HG03575 (cell line): ENCODE measurements around the gene S100A9.
"Not testable (repeated sequence)": the region's sequence is repeated elsewhere in the genome, so short reads cannot be mapped to it uniquely, and the experiment has no call there.

Source experiments
- ATAC-seq: cut with Tn5 transposase; IDR thresholded peaks from one replicate; pipeline ENCODE4 v1.9.1; 2021; ENCODE audit not compliant: unreplicated experiment, insufficient number of reproducible peaks, low FRiP score; ENCODE audit errors: extremely low read depth

Gene S100A9

DNA sequence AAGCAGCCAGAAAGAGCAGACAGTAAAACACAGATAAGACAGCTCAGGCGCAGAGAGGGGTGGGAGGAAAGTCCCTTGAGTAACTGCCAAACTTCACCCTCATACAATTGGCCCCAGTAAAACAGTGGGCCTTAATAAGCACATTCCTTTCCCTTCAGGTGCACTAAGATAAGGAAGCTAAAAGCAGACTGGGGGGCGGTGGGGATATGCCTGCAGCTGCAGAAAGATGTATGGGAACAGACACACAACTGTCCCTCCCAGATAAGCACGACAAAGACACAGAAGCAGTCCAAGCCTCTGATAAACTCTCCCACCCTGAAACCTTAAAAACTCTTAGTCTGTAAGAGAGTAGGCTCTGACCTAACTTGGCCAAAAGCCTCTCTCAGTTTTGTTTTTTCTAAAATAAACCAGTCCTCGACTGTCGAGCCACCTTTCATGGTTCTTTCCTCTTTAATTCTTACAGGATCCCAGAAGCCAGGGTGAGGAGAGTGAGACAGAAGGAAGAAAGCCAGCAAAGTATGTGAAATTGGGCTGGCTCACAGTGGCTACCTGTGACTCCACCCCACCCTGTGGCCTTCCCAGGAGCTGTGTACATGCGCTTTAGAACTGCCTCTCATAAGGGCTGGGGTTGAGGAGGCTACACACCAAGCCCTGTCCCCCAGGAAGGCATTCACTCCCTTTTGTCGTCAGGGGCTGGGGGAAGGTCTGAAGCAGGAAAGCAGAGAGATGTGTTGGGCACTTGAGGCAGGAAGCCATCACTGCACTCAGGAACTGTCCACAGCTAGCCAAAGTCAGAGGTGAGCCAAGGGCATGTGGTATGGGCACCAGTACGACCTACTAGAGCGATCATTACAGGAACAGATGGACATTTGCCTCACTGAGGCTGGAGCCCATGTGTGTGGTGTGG is 13.6 kb upstream of the S100A9 start:
- ATAC-seq = no peak

GRCh38 chr1:153344718-153345025 is 13.0 kb upstream of the S100A9 start:
- no peak for ATAC-seq

DNA sequence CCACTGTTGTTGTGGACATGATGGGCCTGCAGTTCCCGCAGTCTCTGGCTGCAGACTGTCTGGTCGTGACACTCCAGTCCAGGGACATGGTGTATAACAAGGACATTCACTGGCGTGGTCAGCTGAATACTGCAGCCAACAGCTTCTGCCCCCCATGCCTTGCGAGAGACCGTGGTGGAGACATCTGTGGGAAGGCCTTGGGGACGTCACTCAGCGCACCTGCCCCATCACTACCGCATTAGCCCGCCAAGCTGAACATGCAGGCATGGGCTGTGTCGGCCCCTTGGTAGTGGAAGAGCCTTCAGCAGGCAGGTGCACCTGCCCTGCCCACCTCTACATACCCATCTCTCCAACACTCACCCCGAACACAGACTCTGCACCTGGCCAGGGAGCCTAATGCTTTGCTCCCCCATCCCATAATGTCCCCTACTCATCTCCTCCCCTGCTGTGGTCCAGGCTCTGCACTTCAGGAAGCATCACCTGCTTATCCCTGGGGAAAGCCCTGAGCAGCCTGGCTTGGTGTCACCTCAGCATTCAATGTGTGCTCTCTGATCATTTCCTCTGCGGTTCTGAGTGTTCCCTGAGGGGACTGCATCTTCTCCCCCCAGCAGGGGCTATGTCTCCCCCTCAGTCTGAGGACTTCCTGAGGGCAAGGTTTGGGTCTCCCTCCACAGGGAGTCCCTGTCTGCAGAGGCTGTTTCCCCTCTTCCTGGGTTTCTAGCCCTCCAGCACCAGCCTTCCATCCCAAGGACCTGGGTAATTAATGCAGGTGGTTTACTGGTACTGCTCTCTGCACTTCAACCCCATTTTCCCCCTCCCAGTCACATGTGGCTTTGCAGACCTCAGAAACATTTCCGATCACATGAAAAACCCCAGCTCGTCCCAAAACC is 12.2 kb upstream of the S100A9 start:
- no peak for ATAC-seq

- no peak for ATAC-seq
Measured at GRCh38 chr1:153346077-153346723, 11.5 kb upstream of the S100A9 start.

- not testable (repeated sequence) for ATAC-seq
Measured at GRCh38 chr1:153347049-153347448, 10.6 kb upstream of the S100A9 start.

GRCh38 chr1:153347856-153348255 is 9.8 kb upstream of the S100A9 start:
- no peak for ATAC-seq

- ATAC-seq = no peak
Measured at GRCh38 chr1:153348511-153349362, 8.9 kb upstream of the S100A9 start, which contains the start of gene PGLYRP4. TSS of gene PGLYRP4 (minus strand) at chr1:153348841. CDS start at chr1:153347932, 909 bp downstream.

DNA sequence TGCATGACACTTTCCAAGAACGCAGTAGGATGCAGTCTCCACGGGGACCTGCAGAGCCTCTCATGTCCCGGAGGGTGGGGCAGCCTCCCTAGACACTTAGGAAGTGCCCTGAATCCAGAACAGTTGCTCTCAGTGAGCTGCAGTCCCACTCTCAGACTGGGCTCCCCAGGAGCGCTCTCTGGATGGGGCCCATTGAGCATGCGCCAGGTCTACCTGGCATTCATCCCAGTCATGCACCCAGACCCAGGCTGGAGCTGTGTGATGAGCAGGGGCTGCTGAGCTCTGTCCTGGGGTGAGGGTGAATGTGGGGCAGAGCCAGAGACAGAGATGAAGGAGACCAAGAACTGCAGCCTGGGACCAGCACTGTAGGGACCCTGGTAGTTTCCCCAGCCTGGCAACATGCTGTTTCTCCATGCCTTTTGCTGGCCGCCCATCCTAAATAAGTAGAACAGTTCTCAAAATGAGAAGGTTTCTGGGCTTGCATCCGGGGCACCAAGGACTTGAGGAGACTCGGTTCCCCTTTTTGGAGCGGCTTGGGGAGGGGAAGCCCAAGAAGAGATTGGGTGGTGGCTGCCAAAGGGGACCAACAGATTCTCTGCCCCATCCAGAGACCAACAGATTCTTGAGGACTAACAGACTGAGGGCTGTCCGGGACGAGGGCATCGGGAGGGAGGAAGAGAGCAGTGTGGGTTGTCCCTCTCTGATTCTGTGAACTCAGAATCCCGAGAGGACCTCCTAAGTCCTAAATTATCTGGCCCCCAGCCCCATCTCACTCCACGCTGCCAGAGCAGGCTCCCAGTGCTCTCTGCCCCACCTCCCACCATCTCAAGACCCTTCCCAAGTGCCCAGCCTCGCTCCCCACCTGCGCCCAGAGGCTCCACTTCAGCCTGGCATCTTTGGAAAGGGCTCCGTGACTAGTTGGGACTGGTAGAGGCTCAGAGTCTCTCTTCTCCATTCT is 8.0 kb upstream of the S100A9 start:
- ATAC-seq = no peak

- no peak for ATAC-seq
Measured at GRCh38 chr1:153350321-153350957, 7.2 kb upstream of the S100A9 start.

DNA sequence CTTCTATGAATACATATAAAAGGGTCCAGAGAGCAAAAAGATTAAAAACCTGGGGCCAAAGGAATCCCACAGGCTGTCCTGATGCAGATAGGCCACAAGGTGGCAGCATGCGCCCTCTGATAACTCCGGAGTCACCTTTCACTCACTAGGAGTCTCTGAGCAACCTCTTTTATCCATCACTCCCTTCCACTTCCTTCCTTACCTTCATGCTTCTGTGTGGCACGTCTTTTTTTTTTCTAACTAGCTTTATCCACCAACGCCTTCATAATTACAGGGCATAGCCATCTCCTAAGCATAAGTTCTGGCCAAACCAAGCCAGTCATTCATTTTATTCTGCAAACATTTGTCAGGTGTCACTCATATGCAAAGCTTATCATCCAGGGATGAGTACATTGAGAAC is 5.1 kb upstream of the S100A9 start:
- no peak for ATAC-seq

DNA sequence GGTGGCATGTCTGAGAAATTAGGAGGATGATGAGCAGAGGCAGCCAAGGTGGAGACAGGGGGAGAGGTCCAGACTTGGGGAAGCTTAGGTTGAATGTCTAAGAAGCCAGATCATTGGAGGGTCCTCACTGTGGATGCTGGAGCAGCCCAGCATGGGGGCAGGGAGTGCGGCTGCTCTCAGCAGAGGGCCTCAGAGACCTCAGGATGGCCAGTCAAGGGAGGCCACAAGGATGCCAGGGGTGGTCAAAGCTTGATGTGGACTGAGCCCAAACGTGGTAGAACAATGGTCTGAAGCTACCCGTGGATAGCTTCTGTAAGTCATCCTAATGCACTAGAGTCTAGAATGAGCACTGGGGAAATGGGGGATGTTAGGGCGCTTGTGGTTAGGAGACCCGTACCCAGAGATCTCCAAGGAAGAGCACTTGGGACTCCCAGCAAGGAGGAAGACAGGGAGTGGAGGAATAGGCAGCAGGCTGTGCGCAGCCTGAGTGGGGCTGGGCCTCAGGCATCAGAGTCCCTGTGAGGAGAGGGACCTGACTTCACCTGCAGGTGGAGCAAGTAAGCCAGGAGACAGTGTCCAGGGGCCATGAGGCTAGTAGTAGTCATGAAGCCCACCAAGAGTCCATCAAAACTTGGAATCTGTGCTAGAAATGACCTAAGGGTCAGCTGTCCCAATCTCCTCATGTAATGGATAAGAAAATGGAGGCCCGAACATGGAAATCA is 4.3 kb upstream of the S100A9 start:
- no peak for ATAC-seq

DNA sequence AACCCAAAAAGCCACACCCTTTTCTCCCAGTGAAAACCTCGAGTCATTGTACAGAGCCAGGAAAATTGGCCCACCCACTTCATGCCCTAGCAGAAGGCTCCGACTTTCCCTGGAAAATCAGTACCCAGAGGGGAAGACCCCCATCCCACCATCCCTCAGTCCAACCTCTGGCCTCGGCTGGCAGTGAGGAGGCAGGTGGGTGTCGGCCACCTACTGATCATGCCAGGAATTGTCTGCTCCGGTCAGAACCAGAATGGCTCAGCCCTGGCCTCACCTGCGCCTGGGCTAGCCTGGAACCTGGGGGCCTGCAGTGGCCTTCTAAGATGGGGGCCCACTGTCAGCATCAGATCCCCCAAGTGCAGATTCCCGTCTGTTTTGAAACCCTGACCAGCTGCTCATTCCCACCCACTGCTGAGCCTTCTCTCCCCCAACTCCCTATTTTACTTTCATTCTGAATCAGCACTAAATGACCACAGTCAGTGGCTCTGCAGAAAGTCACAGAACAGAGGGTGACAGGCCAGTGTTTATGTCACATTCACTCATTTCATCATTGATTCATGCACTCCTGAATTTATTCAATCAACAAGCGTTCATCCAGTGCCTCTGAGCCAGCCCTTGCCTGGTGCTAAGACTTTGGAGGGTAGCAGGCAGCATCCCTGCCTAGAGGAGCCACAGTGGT is 3.0 kb upstream of the S100A9 start:
- ATAC-seq = no peak

GRCh38 chr1:153355445-153356071 is 2.1 kb upstream of the S100A9 start:
- ATAC-seq = no peak

DNA sequence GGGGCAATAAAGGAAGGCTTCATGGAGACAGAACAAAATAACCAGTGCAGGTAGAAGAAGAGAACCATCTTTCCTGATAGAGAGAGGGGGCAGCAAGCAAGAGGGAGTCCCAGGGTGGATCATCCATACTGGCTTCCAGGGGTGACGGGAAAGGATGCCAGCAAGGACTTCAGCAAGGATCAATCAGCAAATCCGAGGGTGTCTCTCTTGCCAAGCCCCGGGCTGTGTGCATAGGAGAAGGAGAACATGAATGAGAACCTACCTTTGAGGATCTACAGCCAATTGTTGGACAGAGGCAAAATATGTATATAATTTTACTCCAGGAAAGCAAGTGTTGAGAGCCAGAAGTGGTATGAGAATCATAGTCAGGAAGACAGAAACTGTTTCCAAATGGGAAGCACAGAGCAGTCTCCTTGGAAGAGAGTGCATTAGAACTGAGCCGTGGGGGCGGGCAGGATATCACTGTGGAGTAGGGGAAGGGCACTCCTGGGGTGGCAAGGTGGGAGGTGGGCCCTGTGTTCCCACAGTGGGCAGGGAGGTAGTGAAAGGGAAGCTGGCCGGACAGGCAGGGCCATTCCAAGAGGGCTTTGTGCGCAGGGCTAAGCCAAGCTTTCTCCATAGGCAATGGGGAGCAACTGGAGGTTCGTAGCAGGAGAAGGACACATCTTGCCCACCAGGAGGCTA is 1.1 kb upstream of the S100A9 start:
- no peak for ATAC-seq
